Stomach (tissue), 9 donors: ENCODE data around the gene ERC2. TPM values are rescaled to one million over a fixed set of nuclear protein-coding genes. Genes with fewer than 3 reads are reported as not detected.

ENCODE experiments used
- DNase-seq, 2 donors: peaks; one replicate each; pipeline versions ENCODE4 v3.0.0 to v3.0.0-alpha.2; 2013 to 2019
- H3K27ac ChIP-seq, 5 donors: fragments of 200-600 bp in 4 of 5; sonication (generic) in 4 of 5; one replicate each; pipeline ENCODE4 v1.5.1; 2013 to 2019; ENCODE audit warnings: mild to moderate bottlenecking in 1 of 5, moderate library complexity in 1 of 5
- H3K27me3 ChIP-seq, 3 donors: fragments of 200-600 bp; sonication (generic); one replicate each; pipeline ENCODE4 v1.5.1; 2017 to 2019; ENCODE audit warnings: mixed run types in 1 of 3
- H3K36me3 ChIP-seq, 4 donors: fragments of 200-600 bp; sonication (generic); 1 replicate in 3 of 4; 2 replicates in 1 of 4; pipeline ENCODE4 v1.5.1; 2016 to 2019
- H3K4me1 ChIP-seq, 4 donors: fragments of 200-600 bp; sonication (generic); one replicate each; pipeline ENCODE4 v1.5.1; 2016 to 2019
- H3K4me3 ChIP-seq, 4 donors: fragments of 200-600 bp; sonication (generic) in 3 of 4; one replicate each; pipeline ENCODE4 v1.5.1; 2016 to 2019; ENCODE audit warnings: mild to moderate bottlenecking in 1 of 4
- H3K9me3 ChIP-seq, 4 donors: fragments of 200-600 bp; sonication (generic); one replicate each; pipeline ENCODE4 v1.5.1; 2016 to 2019
- CTCF ChIP-seq, 7 experiments: fragments of 450-650 bp in 4 of 7; fragments of 200-600 bp in 3 of 7; sonication (generic) in 3 of 7; IDR thresholded peaks; one replicate each; pipeline ENCODE4 v1.5.1; 2016 to 2019; ENCODE audit warnings: antibody characterized with exemption in 7 of 7, control low read depth in 2 of 7, mild to moderate bottlenecking in 1 of 7
- EP300 ChIP-seq: sonication (generic); formaldehyde crosslinking; IDR thresholded peaks from one replicate; pipeline ENCODE4 v1.6.1; 2017; ENCODE audit warnings: antibody characterized with exemption
- POLR2A ChIP-seq, 4 donors: fragments of 450-650 bp; IDR thresholded peaks; one replicate each; pipeline ENCODE4 v1.6.1; 2016; ENCODE audit warnings: antibody characterized with exemption in 4 of 4, control low read depth in 2 of 4, mild to moderate bottlenecking in 1 of 4, moderate library complexity in 1 of 4
- POLR2AphosphoS5 ChIP-seq, 3 donors: sonication (generic); formaldehyde crosslinking; IDR thresholded peaks; one replicate each; pipeline ENCODE4 v1.6.1; 2016; ENCODE audit warnings: antibody characterized with exemption in 3 of 3
- WGBS, 5 donors: extraction: QIAGEN DNeasy Blood & Tissue Kit in 3 of 5; methylation state at CpG; one replicate each; pipeline versions ENCODE4 v1.1.5 to v1.1.7; 2013 to 2018; 5-methylcytosine and 5-hydroxymethylcytosine counted together
- intact Hi-C: fragments of 100-400 bp; cut with DNase I; formaldehyde crosslinking; loops from one replicate; pipeline ENCODE4 v1.15.1; 2023; ENCODE audit warnings: low total_unique reads
- polyA plus RNA-seq, 3 donors: library from polyadenylated mRNA; stranded (reverse); fragments of 200-250 nt; gene quantifications; one replicate each; pipeline ENCODE4 v1.2.3, GENCODE V29; 2013
- total RNA-seq, 5 donors: library from RNA; depleted of rRNA; stranded (reverse); fragments of >200 nt; gene quantifications; one replicate each; pipeline versions ENCODE4 v1.1.0 to v1.2.3, GENCODE V29; 2014 to 2016
- donor health status: healthy with polysubstance abuse.
- donor health status: Bipolar disorder and iron deficiency.
- donor health status: healthy.

Gene ERC2
- total and polyA plus RNA-seq, 8 donors = 0.43 to 3.1 (median 1.3) TPM; not detected in 2

DNA sequence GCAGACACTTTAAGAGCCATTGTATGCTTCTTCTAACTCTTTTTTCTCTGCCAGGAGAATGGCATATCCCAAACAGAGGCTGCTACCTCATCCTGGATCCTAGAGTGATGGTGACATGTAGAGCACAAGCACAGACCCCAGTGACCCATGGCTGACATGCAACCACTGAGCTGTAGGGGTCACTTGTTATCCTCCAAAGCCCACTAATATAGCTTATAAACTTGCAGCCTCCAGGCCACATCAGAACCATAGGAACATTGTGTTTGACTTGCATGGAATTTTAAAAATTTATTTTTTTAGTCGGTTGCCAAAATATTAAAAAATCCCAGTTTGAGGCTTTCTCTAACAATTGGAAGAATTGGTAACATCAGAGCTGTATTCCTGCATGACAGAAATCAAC lies 698.2 kb downstream of the ERC2 start:
- Histone ChIP-seq H3K4me1 (peaks cover 0 to 7% (median 1%) of the 10 kb centered on the region in 4 donors), H3K27ac (no peak overlapping the region), H3K36me3 (no peaks in the 10 kb centered on the region), H3K4me3 (no peak overlapping the region), H3K9me3 (no peaks in the 10 kb centered on the region), H3K27me3 (no peaks in the 10 kb centered on the region)
- no peak for TF ChIP-seq POLR2AphosphoS5 (IDR thresholded peaks at IDR 0.05)
- TF ChIP-seq CTCF (IDR thresholded peaks at IDR 0.05) = no peak
- TF ChIP-seq EP300 = no peak
- no peak for TF ChIP-seq POLR2A (IDR thresholded peaks at IDR 0.05)
- intact Hi-C loops = no loop called here
- DNase-seq = no peak
- WGBS, 5 donors = 79 to 95% (median 89%) methylated on average over 1 of the region's 1 CpG

DNA sequence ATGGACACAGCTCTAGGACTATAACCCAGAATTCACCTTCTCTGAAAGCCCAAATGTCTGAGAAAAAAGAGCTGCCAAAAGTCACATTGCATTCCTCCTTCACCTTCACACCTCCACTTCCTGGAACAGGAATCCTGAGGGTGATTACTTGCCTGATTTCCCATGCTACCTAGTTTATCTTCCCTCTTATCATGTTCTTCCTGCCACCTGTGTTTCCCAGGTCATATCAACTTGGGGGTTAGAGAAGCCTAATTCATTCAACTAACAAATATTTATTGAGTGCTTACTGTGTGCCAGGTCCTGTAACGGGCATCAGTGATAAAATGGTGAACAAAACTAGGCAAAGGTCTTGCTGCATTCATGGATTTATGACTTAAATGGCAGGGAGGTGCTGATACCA lies 701.5 kb downstream of the ERC2 start:
- Histone ChIP-seq H3K4me1 (peaks cover 0 to 7% (median 1%) of the 10 kb centered on the region in 4 donors), H3K27me3 (no peaks in the 10 kb centered on the region), H3K4me3 (no peak overlapping the region), H3K9me3 (no peaks in the 10 kb centered on the region), H3K27ac (no peak overlapping the region), H3K36me3 (no peaks in the 10 kb centered on the region)
- intact Hi-C loops = no loop called here
- DNase-seq = no peak
- WGBS, 5 donors = 0 to 57% (median 17%) methylated on average over 1 of the region's 1 CpG
- TF ChIP-seq POLR2A (IDR thresholded peaks at IDR 0.05) (no peak), EP300 (no peak), POLR2AphosphoS5 (IDR thresholded peaks at IDR 0.05) (peak in 2 of 3 donors; percentile 59 to 73)

GRCh38 chr3:55765906-55766701 lies 702.2 kb downstream of the ERC2 start:
- 50 to 77% (median 64%) methylated on average over 7 of the region's 7 CpGs for WGBS, 5 donors

GRCh38 chr3:55765398-55765797 lies 702.9 kb downstream of the ERC2 start:
- Histone ChIP-seq H3K27ac (no peak overlapping the region), H3K4me3 (no peak overlapping the region), H3K9me3 (no peaks in the 10 kb centered on the region), H3K27me3 (no peaks in the 10 kb centered on the region), H3K36me3 (no peaks in the 10 kb centered on the region), H3K4me1 (peaks cover 0 to 7% (median 1%) of the 10 kb centered on the region in 4 donors)
- intact Hi-C loops = no loop called here
- 72 to 85% (median 80%) methylated on average over 7 of the region's 7 CpGs for WGBS, 5 donors
- TF ChIP-seq CTCF (IDR thresholded peaks at IDR 0.05) (no peak), POLR2A (IDR thresholded peaks at IDR 0.05) (no peak), POLR2AphosphoS5 (IDR thresholded peaks at IDR 0.05) (no peak), EP300 (no peak)
- DNase-seq = no peak

More at GRCh38 chr3:55765906-55766701, 702.2 kb downstream of the ERC2 start:
- H3K4me3 ChIP-seq = no peak overlapping the region
- no peaks in the 10 kb centered on the region for H3K9me3 ChIP-seq
- H3K27ac ChIP-seq = no peak overlapping the region
- no peaks in the 10 kb centered on the region for H3K36me3 ChIP-seq
- H3K27me3 ChIP-seq = no peaks in the 10 kb centered on the region
- peaks cover 0 to 7% (median 1%) of the 10 kb centered on the region in 4 donors for H3K4me1 ChIP-seq
- TF ChIP-seq CTCF (IDR thresholded peaks at IDR 0.05) (no peak), POLR2AphosphoS5 (IDR thresholded peaks at IDR 0.05) (no peak), EP300 (no peak), POLR2A (IDR thresholded peaks at IDR 0.05) (no peak)
- DNase-seq = no peak
- intact Hi-C loops = no loop called here

DNA sequence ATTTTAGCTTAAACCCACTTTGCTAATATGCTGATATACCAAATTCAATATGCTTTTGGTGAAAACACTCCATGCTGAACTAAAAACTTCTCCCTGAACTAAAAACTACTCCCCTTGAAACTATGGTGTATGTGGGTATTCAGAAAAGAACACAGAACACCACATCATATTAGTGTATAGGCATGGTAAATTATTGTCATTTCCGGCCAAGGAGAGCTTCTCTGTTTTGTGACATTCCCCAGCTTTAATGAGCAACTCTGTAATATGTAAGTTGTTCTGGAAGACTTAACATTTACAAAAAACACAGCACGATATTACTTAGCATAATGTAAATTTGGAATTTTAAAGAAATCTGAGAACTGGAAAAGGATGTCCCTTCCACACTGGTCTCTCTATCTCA lies 711.3 kb downstream of the ERC2 start:
- Histone ChIP-seq H3K36me3 (no peaks in the 10 kb centered on the region), H3K27me3 (peaks cover 0 to 3% (median 0%) of the 10 kb centered on the region in 3 donors), H3K27ac (no peak overlapping the region), H3K4me3 (no peak overlapping the region), H3K9me3 (no peaks in the 10 kb centered on the region), H3K4me1 (no peaks in the 10 kb centered on the region)
- DNase-seq = no peak
- intact Hi-C loops = no loop called here
- TF ChIP-seq POLR2AphosphoS5 (IDR thresholded peaks at IDR 0.05) = no peak
- WGBS, 5 donors = 90 to 97% (median 92%) methylated on average over 2 of the region's 2 CpGs
